Measurements from ENCODE around the gene CLDN10. TPM values are rescaled to one million over a fixed set of nuclear protein-coding genes. Genes with fewer than 3 reads are reported as not detected.

Gene CLDN10
- total RNA-seq, 1 donor from 2014 or later, result 3.0 TPM

DNA sequence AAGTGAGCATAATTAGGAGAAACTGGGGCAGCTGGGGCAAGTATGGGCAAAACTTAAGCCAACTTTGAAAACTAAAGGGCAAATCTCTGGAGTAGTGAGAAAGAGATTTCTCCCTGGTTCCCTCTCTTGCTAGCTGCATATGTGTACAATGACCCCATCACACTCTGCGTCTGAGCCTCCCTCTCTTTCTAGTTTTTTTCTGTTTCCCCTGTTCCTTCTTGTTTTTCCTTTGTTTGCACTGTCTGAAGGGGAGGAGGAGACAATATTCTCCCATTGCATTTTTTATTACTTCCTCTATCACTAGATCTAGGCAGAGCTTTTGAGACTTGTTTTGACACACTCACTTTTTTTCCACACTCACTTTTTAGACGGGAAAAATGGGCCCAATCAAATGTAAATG is 11.2 kb upstream of the CLDN10 start:
- peak overlapping the region; percentile 35 for H3K27ac Mint-ChIP-seq
- no peak overlapping the region for H3K4me3 Mint-ChIP-seq (ENCODE audit: low read depth)
- H3K9me3 Mint-ChIP-seq (ENCODE audit: low read depth), result no peaks in the 10 kb centered on the region
- H3K36me3 Mint-ChIP-seq (ENCODE audit: insufficient read depth), result no peaks in the 10 kb centered on the region
- TF ChIP-seq, protein P1, sequence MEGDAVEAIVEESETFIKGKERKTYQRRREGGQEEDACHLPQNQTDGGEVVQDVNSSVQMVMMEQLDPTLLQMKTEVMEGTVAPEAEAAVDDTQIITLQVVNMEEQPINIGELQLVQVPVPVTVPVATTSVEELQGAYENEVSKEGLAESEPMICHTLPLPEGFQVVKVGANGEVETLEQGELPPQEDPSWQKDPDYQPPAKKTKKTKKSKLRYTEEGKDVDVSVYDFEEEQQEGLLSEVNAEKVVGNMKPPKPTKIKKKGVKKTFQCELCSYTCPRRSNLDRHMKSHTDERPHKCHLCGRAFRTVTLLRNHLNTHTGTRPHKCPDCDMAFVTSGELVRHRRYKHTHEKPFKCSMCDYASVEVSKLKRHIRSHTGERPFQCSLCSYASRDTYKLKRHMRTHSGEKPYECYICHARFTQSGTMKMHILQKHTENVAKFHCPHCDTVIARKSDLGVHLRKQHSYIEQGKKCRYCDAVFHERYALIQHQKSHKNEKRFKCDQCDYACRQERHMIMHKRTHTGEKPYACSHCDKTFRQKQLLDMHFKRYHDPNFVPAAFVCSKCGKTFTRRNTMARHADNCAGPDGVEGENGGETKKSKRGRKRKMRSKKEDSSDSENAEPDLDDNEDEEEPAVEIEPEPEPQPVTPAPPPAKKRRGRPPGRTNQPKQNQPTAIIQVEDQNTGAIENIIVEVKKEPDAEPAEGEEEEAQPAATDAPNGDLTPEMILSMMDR (IDR thresholded peaks at IDR 0.05; ENCODE audit: unreplicated experiment), result no peak
- peaks cover 6% of the 10 kb centered on the region for H3K27me3 Mint-ChIP-seq
- H3K4me1 Mint-ChIP-seq (ENCODE audit: low read depth), result peaks cover 27% of the 10 kb centered on the region
- no peak for DNase-seq (ENCODE audit: low spot score, unreplicated experiment)

DNA sequence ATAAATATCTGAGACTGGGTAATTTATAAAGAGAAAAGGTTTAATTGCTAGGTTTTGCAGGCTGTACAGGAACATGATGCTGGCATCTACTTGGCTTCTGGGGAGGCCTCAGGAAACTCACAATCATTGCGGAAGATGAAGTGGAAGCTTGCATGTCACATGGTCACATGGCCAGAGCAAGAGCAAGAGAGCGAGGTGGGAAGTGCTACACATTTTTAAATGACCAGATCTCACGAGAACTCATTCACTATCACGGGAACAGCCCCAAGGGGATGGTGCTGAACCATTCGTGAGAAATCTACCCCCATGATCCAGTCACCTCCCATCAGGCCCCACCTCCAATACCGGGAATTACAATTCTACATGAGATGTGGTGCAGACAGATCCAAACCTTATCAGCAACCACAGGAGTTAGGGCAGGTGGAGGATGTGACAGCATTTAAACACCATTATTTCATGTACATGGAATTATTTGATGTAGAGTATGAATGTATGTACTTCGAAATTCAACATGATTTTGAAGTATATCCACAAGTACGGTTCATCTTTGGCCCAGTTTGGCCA is 10.5 kb upstream of the CLDN10 start:
- H3K4me1 Mint-ChIP-seq (ENCODE audit: low read depth), result peaks cover 23% of the 10 kb centered on the region
- H3K27me3 Mint-ChIP-seq, result peaks cover 12% of the 10 kb centered on the region
- H3K27ac Mint-ChIP-seq, result no peak overlapping the region
- H3K4me3 Mint-ChIP-seq (ENCODE audit: low read depth), result no peak overlapping the region
- no peaks in the 10 kb centered on the region for H3K9me3 Mint-ChIP-seq (ENCODE audit: low read depth)
- TF ChIP-seq, protein P1 (IDR thresholded peaks at IDR 0.05; ENCODE audit: unreplicated experiment), result no peak
- H3K36me3 Mint-ChIP-seq (ENCODE audit: insufficient read depth), result no peaks in the 10 kb centered on the region
- DNase-seq (ENCODE audit: low spot score, unreplicated experiment), result no peak

DNA sequence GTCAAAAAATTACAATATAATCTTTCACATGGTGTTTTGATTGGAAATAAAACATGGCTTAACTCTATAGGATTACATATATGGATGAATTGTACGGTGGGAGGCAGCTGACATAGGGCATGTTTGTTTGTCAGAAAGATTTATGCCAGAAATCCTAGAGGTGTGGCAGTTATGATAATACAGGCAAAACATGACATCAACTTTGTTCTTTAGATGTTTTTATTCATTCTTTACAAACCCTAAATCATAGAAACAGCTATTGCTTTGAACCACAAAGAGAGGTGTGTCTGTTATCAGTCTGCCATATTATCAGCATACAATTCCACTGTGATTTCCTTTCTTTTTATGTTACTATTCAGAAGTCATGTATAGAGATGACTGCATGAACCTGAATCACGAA is 8.2 kb upstream of the CLDN10 start:
- H3K27ac Mint-ChIP-seq, result no peak overlapping the region
- no peaks in the 10 kb centered on the region for H3K9me3 Mint-ChIP-seq (ENCODE audit: low read depth)
- H3K36me3 Mint-ChIP-seq (ENCODE audit: insufficient read depth), result no peaks in the 10 kb centered on the region
- H3K27me3 Mint-ChIP-seq, result peaks cover 28% of the 10 kb centered on the region
- TF ChIP-seq, protein P1 (IDR thresholded peaks at IDR 0.05; ENCODE audit: unreplicated experiment), result no peak
- peaks cover 17% of the 10 kb centered on the region for H3K4me1 Mint-ChIP-seq (ENCODE audit: low read depth)
- no peak overlapping the region for H3K4me3 Mint-ChIP-seq (ENCODE audit: low read depth)
- DNase-seq (ENCODE audit: low spot score, unreplicated experiment), result no peak

DNA sequence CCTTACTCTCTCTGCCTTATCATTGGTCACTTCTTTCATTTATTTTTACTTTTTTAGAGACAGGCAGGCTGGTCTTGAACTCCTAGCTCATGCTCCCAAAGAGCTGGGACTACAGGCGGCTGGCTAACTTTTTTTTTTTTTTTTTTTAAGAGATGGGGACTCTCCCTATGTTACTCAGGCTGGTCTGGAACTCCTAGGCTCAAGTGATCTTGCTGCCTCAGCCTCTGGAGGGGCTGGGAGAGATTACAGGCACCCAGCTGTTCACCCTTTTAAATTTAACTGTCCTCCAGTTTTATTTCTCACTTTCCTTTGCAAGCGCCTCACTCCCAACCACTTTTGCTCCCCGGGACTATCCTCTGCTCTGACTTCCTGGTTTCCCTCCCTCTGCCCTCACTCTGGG is 5.6 kb upstream of the CLDN10 start:
- peaks cover 9% of the 10 kb centered on the region for H3K4me1 Mint-ChIP-seq (ENCODE audit: low read depth)
- no peak overlapping the region for H3K27ac Mint-ChIP-seq
- H3K9me3 Mint-ChIP-seq (ENCODE audit: low read depth), result no peaks in the 10 kb centered on the region
- H3K27me3 Mint-ChIP-seq, result peaks cover 48% of the 10 kb centered on the region
- H3K36me3 Mint-ChIP-seq (ENCODE audit: insufficient read depth), result no peaks in the 10 kb centered on the region
- no peak overlapping the region for H3K4me3 Mint-ChIP-seq (ENCODE audit: low read depth)
- DNase-seq (ENCODE audit: low spot score, unreplicated experiment), result no peak
- TF ChIP-seq, protein P1 (IDR thresholded peaks at IDR 0.05; ENCODE audit: unreplicated experiment), result no peak

DNA sequence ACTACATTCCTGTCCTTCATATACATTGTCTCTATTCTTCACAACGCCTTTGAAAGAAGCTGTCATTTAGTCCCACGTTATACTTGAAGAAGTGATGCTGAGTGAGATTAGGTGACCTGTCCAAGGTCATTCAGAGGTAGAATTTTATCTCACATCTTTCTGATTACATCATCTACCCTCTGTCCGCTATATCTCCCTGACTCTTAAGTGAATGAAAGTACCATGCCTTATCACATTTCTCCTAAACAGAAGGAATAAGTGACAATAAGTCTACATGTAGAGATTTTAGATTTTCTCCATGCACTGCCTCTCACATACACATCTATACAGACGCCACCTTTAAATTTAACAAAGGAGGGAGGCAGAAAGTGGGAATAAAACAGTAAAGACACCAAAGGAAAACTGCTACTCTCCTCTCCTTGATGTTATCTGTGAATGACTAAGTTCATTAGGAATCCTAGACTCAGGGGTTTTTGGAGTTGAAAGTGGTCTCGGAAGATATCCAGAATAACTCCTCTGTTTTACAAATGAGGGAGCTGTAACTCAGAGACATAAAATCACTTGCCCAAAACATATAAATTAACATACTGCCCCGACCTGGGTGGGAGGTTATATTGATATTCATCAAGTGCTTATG is 4.9 kb upstream of the CLDN10 start:
- H3K27me3 Mint-ChIP-seq, result peaks cover 50% of the 10 kb centered on the region
- TF ChIP-seq, protein P1 (IDR thresholded peaks at IDR 0.05; ENCODE audit: unreplicated experiment), result no peak
- no peak overlapping the region for H3K4me3 Mint-ChIP-seq (ENCODE audit: low read depth)
- peaks cover 9% of the 10 kb centered on the region for H3K4me1 Mint-ChIP-seq (ENCODE audit: low read depth)
- H3K9me3 Mint-ChIP-seq (ENCODE audit: low read depth), result no peaks in the 10 kb centered on the region
- no peaks in the 10 kb centered on the region for H3K36me3 Mint-ChIP-seq (ENCODE audit: insufficient read depth)
- H3K27ac Mint-ChIP-seq, result no peak overlapping the region
- no peak for DNase-seq (ENCODE audit: low spot score, unreplicated experiment)

All from progenitor cell of endocrine pancreas (in vitro differentiated cells).